ENCODE results near the gene THEM4.
"Not testable (repeated sequence)": the region's sequence is repeated elsewhere in the genome, so short reads cannot be mapped to it uniquely, and the experiment has no call there.

The THEM4 gene

GRCh38 chr1:151871284-151872030, 37.9 kb downstream of the THEM4 start:
- H3K9ac ChIP-seq (ENCODE audit: low read depth, low read length), result no peak overlapping the region
- H3K9me3 ChIP-seq (ENCODE audit: control insufficient read depth, insufficient read depth, low read length), result no peaks in the 10 kb centered on the region
- H3K36me3 ChIP-seq (ENCODE audit: insufficient read depth, low read length), result peaks cover 3% of the 10 kb centered on the region; the same call in 1 of the 2 replicates
- no peaks in the 10 kb centered on the region for H3K4me1 ChIP-seq (ENCODE audit: insufficient read depth, low read length)

GRCh38 chr1:151868486-151868885, 40.8 kb downstream of the THEM4 start:
- Histone ChIP-seq H3K9ac (ENCODE audit: low read depth, low read length) (no peak overlapping the region), H3K9me3 (ENCODE audit: control insufficient read depth, insufficient read depth, low read length) (no peaks in the 10 kb centered on the region), H3K36me3 (ENCODE audit: insufficient read depth, low read length) (no peaks in the 10 kb centered on the region), H3K4me1 (ENCODE audit: insufficient read depth, low read length) (no peaks in the 10 kb centered on the region)

- no peaks in the 10 kb centered on the region for H3K36me3 ChIP-seq (ENCODE audit: insufficient read depth, low read length)
- no peaks in the 10 kb centered on the region for H3K4me1 ChIP-seq (ENCODE audit: insufficient read depth, low read length)
- no peaks in the 10 kb centered on the region for H3K9me3 ChIP-seq (ENCODE audit: control insufficient read depth, insufficient read depth, low read length)
- no peak overlapping the region for H3K9ac ChIP-seq (ENCODE audit: low read depth, low read length)
Measured at GRCh38 chr1:151867765-151868411, 41.4 kb downstream of the THEM4 start.

GRCh38 chr1:151867321-151867720, 42.0 kb downstream of the THEM4 start:
- Histone ChIP-seq H3K9ac (ENCODE audit: low read depth, low read length) (no peak overlapping the region), H3K4me1 (ENCODE audit: insufficient read depth, low read length) (no peaks in the 10 kb centered on the region), H3K36me3 (ENCODE audit: insufficient read depth, low read length) (no peaks in the 10 kb centered on the region), H3K9me3 (ENCODE audit: control insufficient read depth, insufficient read depth, low read length) (no peaks in the 10 kb centered on the region)

GRCh38 chr1:151864411-151864810, 44.9 kb downstream of the THEM4 start:
- Histone ChIP-seq H3K9me3 (ENCODE audit: control insufficient read depth, insufficient read depth, low read length) (no peaks in the 10 kb centered on the region), H3K4me1 (ENCODE audit: insufficient read depth, low read length) (peaks cover 20% of the 10 kb centered on the region), H3K9ac (ENCODE audit: low read depth, low read length) (no peak overlapping the region), H3K36me3 (ENCODE audit: insufficient read depth, low read length) (no peaks in the 10 kb centered on the region)

GRCh38 chr1:151862604-151863003, 46.7 kb downstream of the THEM4 start:
- Histone ChIP-seq H3K4me1 (ENCODE audit: insufficient read depth, low read length) (peaks cover 22% of the 10 kb centered on the region), H3K9me3 (ENCODE audit: control insufficient read depth, insufficient read depth, low read length) (no peaks in the 10 kb centered on the region), H3K36me3 (ENCODE audit: insufficient read depth, low read length) (no peaks in the 10 kb centered on the region)

GRCh38 chr1:151860504-151861187, 48.7 kb downstream of the THEM4 start:
- Histone ChIP-seq H3K4me1 (ENCODE audit: insufficient read depth, low read length) (peaks cover 22% of the 10 kb centered on the region), H3K9me3 (ENCODE audit: control insufficient read depth, insufficient read depth, low read length) (no peaks in the 10 kb centered on the region), H3K9ac (ENCODE audit: low read depth, low read length) (no peak overlapping the region), H3K36me3 (ENCODE audit: insufficient read depth, low read length) (no peaks in the 10 kb centered on the region)

More at GRCh38 chr1:151862604-151863003, 46.7 kb downstream of the THEM4 start:
- H3K9ac ChIP-seq (ENCODE audit: low read depth, low read length), result no peak overlapping the region

GRCh38 chr1:151859891-151860293, 49.4 kb downstream of the THEM4 start:
- H3K9ac ChIP-seq (ENCODE audit: low read depth, low read length), result no peak overlapping the region

GRCh38 chr1:151858886-151859665, 50.2 kb downstream of the THEM4 start:
- Histone ChIP-seq H3K36me3 (ENCODE audit: insufficient read depth, low read length) (no peaks in the 10 kb centered on the region), H3K4me1 (ENCODE audit: insufficient read depth, low read length) (peaks cover 22% of the 10 kb centered on the region), H3K9ac (ENCODE audit: low read depth, low read length) (no peak overlapping the region), H3K9me3 (ENCODE audit: control insufficient read depth, insufficient read depth, low read length) (no peaks in the 10 kb centered on the region)

More at GRCh38 chr1:151859891-151860293, 49.4 kb downstream of the THEM4 start:
- Histone ChIP-seq H3K9me3 (ENCODE audit: control insufficient read depth, insufficient read depth, low read length) (no peaks in the 10 kb centered on the region), H3K4me1 (ENCODE audit: insufficient read depth, low read length) (peaks cover 22% of the 10 kb centered on the region), H3K36me3 (ENCODE audit: insufficient read depth, low read length) (no peaks in the 10 kb centered on the region)

GRCh38 chr1:151858030-151858746, 51.1 kb downstream of the THEM4 start:
- Histone ChIP-seq H3K4me1 (ENCODE audit: insufficient read depth, low read length) (peaks cover 22% of the 10 kb centered on the region), H3K36me3 (ENCODE audit: insufficient read depth, low read length) (no peaks in the 10 kb centered on the region), H3K9me3 (ENCODE audit: control insufficient read depth, insufficient read depth, low read length) (no peaks in the 10 kb centered on the region), H3K9ac (ENCODE audit: low read depth, low read length) (no peak overlapping the region)

GRCh38 chr1:151855933-151856332, 53.4 kb downstream of the THEM4 start:
- Histone ChIP-seq H3K9me3 (ENCODE audit: control insufficient read depth, insufficient read depth, low read length) (no peaks in the 10 kb centered on the region), H3K4me1 (ENCODE audit: insufficient read depth, low read length) (peaks cover 14% of the 10 kb centered on the region), H3K9ac (ENCODE audit: low read depth, low read length) (no peak overlapping the region)

GRCh38 chr1:151855516-151855915, 53.8 kb downstream of the THEM4 start:
- not testable (repeated sequence) for H3K9ac ChIP-seq (ENCODE audit: low read depth, low read length); H3K36me3 ChIP-seq (ENCODE audit: insufficient read depth, low read length); H3K9me3 ChIP-seq (ENCODE audit: control insufficient read depth, insufficient read depth, low read length)
- peaks cover 12% of the 10 kb centered on the region for H3K4me1 ChIP-seq (ENCODE audit: insufficient read depth, low read length)

More at GRCh38 chr1:151855933-151856332, 53.4 kb downstream of the THEM4 start:
- H3K36me3 ChIP-seq (ENCODE audit: insufficient read depth, low read length), result no peaks in the 10 kb centered on the region

- Histone ChIP-seq H3K9ac (ENCODE audit: low read depth, low read length) (no peak overlapping the region), H3K9me3 (ENCODE audit: control insufficient read depth, insufficient read depth, low read length) (no peaks in the 10 kb centered on the region), H3K4me1 (ENCODE audit: insufficient read depth, low read length) (peaks cover 4% of the 10 kb centered on the region; the same call in 1 of the 2 replicates), H3K36me3 (ENCODE audit: insufficient read depth, low read length) (no peaks in the 10 kb centered on the region)
Measured at GRCh38 chr1:151854658-151855057, 54.7 kb downstream of the THEM4 start.

All from ES-I3 (cell line).